IMR-90 (cell line): ENCODE measurements around the gene RHOG. TPM values are rescaled to one million over a fixed set of nuclear protein-coding genes. Genes with fewer than 3 reads are reported as not detected.

Source experiments
- ATAC-seq: fragments of 200-7000 bp; cut with Tn5 transposase; 2 replicates; pipeline ENCODE4 v1.9.1; 2020; ENCODE audit warnings: low read depth, mild to moderate bottlenecking, moderate library complexity
- BruUV-seq: library from RNA; stranded (reverse); fragments of 400-500 nt; replicated peaks from 2 replicates; lab custom pipeline; 2021; lab: Mats Ljungman, UMichigan
- CTCF ChIA-PET: fragments of 300-600 bp; formaldehyde crosslinking; extraction: SDS; loops from one replicate; lab custom pipeline; 2021; ENCODE audit warnings: antibody characterized with exemption; lab: Yijun Ruan, JAX
- POLR2A ChIA-PET: fragments of 300-600 bp; sonication (Branson Sonifier 250); formaldehyde crosslinking; loops from one replicate; lab custom pipeline; 2022; ENCODE audit warnings: antibody characterized with exemption; ENCODE audit not compliant: unreplicated experiment; lab: Charles Lee
- DNase-seq: peaks from one replicate; pipeline ENCODE4 v3.0.0; 2013
- H2AFZ ChIP-seq: replicated peaks from 2 replicates; pipeline ENCODE3; 2013; ENCODE audit warnings: low read length, mild to moderate bottlenecking; ENCODE audit not compliant: poor library complexity
- H2AK5ac ChIP-seq: 2 replicates; pipeline ENCODE4 v1.6.1; 2013; ENCODE audit warnings: low read depth, low read length, inconsistent platforms
- H2AK9ac ChIP-seq: replicated peaks from 2 replicates; pipeline ENCODE3; 2013; ENCODE audit warnings: mild to moderate bottlenecking, low read depth, low read length, moderate library complexity; ENCODE audit not compliant: poor library complexity
- H2BK120ac ChIP-seq: 2 replicates; pipeline ENCODE4 v1.6.1; 2013; ENCODE audit warnings: low read depth, low read length, inconsistent platforms
- H2BK15ac ChIP-seq: 3 replicates; pipeline ENCODE4 v1.6.1; 2013; ENCODE audit warnings: low read depth, low read length, inconsistent platforms
- H2BK20ac ChIP-seq: 2 replicates; pipeline ENCODE4 v1.6.1; 2013; ENCODE audit warnings: low read depth, mild to moderate bottlenecking, inconsistent platforms, low read length, moderate library complexity
- H2BK5ac ChIP-seq: 2 replicates; pipeline ENCODE4 v1.6.1; 2013; ENCODE audit warnings: mild to moderate bottlenecking, low read depth, low read length, inconsistent platforms; ENCODE audit not compliant: poor library complexity, severe bottlenecking
- H3K14ac ChIP-seq: replicated peaks from 2 replicates; pipeline ENCODE4 v1.6.1; 2013; ENCODE audit warnings: low read depth, low read length, inconsistent platforms
- H3K18ac ChIP-seq: 2 replicates; pipeline ENCODE4 v1.6.1; 2013; ENCODE audit warnings: low read depth, low read length, control low read depth
- H3K23ac ChIP-seq: 2 replicates; pipeline ENCODE4 v1.6.1; 2013; ENCODE audit warnings: low read depth, low read length, inconsistent platforms
- H3K27ac ChIP-seq: 2 replicates; pipeline ENCODE4 v1.5.1; 2013; ENCODE audit warnings: mild to moderate bottlenecking, control low read depth, low read length; ENCODE audit not compliant: insufficient read depth
- H3K27me3 ChIP-seq: 2 replicates; pipeline ENCODE4 v1.6.1; 2013; ENCODE audit warnings: low read length; ENCODE audit not compliant: control insufficient read depth, insufficient read depth
- H3K36me3 ChIP-seq: 2 replicates; pipeline ENCODE4 v1.6.1; 2013; ENCODE audit warnings: low read length, mixed read lengths; ENCODE audit not compliant: control insufficient read depth, insufficient read depth
- H3K4ac ChIP-seq: 2 replicates; pipeline ENCODE4 v1.6.1; 2013; ENCODE audit warnings: low read depth, low read length, inconsistent platforms
- H3K4me1 ChIP-seq: 2 replicates; pipeline ENCODE4 v1.6.1; 2013; ENCODE audit warnings: low read length, mixed read lengths; ENCODE audit not compliant: control insufficient read depth, insufficient read depth
- H3K4me2 ChIP-seq: 2 replicates; pipeline ENCODE4 v1.6.1; 2013; ENCODE audit warnings: low read depth, mild to moderate bottlenecking, control low read depth, low read length, moderate library complexity
- H3K4me3 ChIP-seq: 2 replicates; pipeline ENCODE4 v1.5.1; 2013; ENCODE audit warnings: low read depth, mild to moderate bottlenecking, control low read depth, low read length, moderate library complexity; ENCODE audit not compliant: insufficient read depth
- H3K56ac ChIP-seq: 2 replicates; pipeline ENCODE4 v1.6.1; 2013; ENCODE audit warnings: low read length, inconsistent platforms; ENCODE audit not compliant: insufficient read depth; ENCODE audit errors: extremely low read depth
- H3K79me1 ChIP-seq, 2 experiments: 2 replicates each; pipeline ENCODE4 v1.6.1; 2013; ENCODE audit warnings: low read length in 2 of 2, inconsistent platforms in 1 of 2, low read depth in 1 of 2
- H3K9ac ChIP-seq: 2 replicates; pipeline ENCODE4 v1.6.1; 2013; ENCODE audit warnings: low read depth, low read length, control low read depth
- H3K9me1 ChIP-seq: 2 replicates; pipeline ENCODE4 v1.6.1; 2013; ENCODE audit warnings: low read length, inconsistent platforms; ENCODE audit not compliant: insufficient read depth
- H3K9me3 ChIP-seq: 2 replicates; pipeline ENCODE4 v1.6.1; 2013; ENCODE audit warnings: low read length; ENCODE audit not compliant: control insufficient read depth, insufficient read depth
- H4K20me1 ChIP-seq: 2 replicates; pipeline ENCODE4 v1.6.1; 2013; ENCODE audit warnings: low read length, inconsistent platforms; ENCODE audit not compliant: insufficient read depth
- H4K5ac ChIP-seq: 2 replicates; pipeline ENCODE4 v1.6.1; 2013; ENCODE audit warnings: mild to moderate bottlenecking, low read depth, low read length, control low read depth
- H4K8ac ChIP-seq, 2 experiments: 2 replicates each; pipeline ENCODE4 v1.6.1; 2013; ENCODE audit warnings: low read depth in 2 of 2, low read length in 2 of 2, control low read depth in 1 of 2, inconsistent platforms in 1 of 2
- H4K91ac ChIP-seq: 2 replicates; pipeline ENCODE4 v1.6.1; 2013; ENCODE audit warnings: low read depth, low read length, inconsistent platforms; ENCODE audit not compliant: insufficient read depth
- BHLHE40 ChIP-seq: fragments of 150-350 bp; IDR thresholded peaks from 2 replicates; pipeline ENCODE4 v1.6.1; 2016; ENCODE audit warnings: mild to moderate bottlenecking, low read depth, low read length
- CEBPB ChIP-seq: IDR thresholded peaks from 2 replicates; pipeline ENCODE4 v1.6.1; 2012; ENCODE audit warnings: low read depth, low read length, improper control_type of control experiment
- CHD1 ChIP-seq: IDR thresholded peaks from 2 replicates; pipeline ENCODE4 v1.6.1; 2012; ENCODE audit warnings: low read depth, low read length, improper control_type of control experiment
- FOS ChIP-seq: fragments of 150-350 bp; IDR thresholded peaks from 2 replicates; pipeline ENCODE4 v1.6.1; 2016; ENCODE audit warnings: low read depth, low read length
- MAFK ChIP-seq: IDR thresholded peaks from 2 replicates; pipeline ENCODE4 v1.6.1; 2012; ENCODE audit warnings: low read depth, low read length, improper control_type of control experiment
- MAZ ChIP-seq: IDR thresholded peaks from 2 replicates; pipeline ENCODE4 v1.6.1; 2012; ENCODE audit warnings: low read depth, mild to moderate bottlenecking, low read length, improper control_type of control experiment, moderate library complexity, borderline replicate concordance
- MXI1 ChIP-seq: IDR thresholded peaks from 2 replicates; pipeline ENCODE4 v1.6.1; 2012; ENCODE audit warnings: low read depth, mild to moderate bottlenecking, low read length, moderate library complexity, borderline replicate concordance
- NFE2L2 ChIP-seq: fragments of 150-350 bp; IDR thresholded peaks from 2 replicates; pipeline ENCODE4 v1.6.1; 2016; ENCODE audit warnings: low read depth, mild to moderate bottlenecking, low read length
- POLR2A ChIP-seq: IDR thresholded peaks from 2 replicates; pipeline ENCODE4 v1.6.1; 2012; ENCODE audit warnings: mild to moderate bottlenecking, low read depth, low read length
- RAD21 ChIP-seq: IDR thresholded peaks from 2 replicates; pipeline ENCODE4 v1.6.1; 2012; ENCODE audit warnings: low read length, improper control_type of control experiment
- RCOR1 ChIP-seq: IDR thresholded peaks from 2 replicates; pipeline ENCODE4 v1.6.1; 2012; ENCODE audit warnings: mild to moderate bottlenecking, low read length, improper control_type of control experiment; ENCODE audit not compliant: insufficient replicate concordance
- RFX5 ChIP-seq: IDR thresholded peaks from 2 replicates; pipeline ENCODE4 v1.8.0; 2012; ENCODE audit warnings: low read depth, mild to moderate bottlenecking, low read length, moderate library complexity
- SMC3 ChIP-seq: fragments of 150-350 bp; IDR thresholded peaks from 2 replicates; pipeline ENCODE4 v1.6.1; 2016; ENCODE audit warnings: low read depth, mild to moderate bottlenecking, antibody characterized with exemption, low read length, moderate library complexity
- USF2 ChIP-seq: fragments of 150-350 bp; IDR thresholded peaks from 2 replicates; pipeline ENCODE4 v1.6.1; 2017; ENCODE audit warnings: mild to moderate bottlenecking, antibody characterized with exemption, low read length, low read depth
- WGBS, 2 experiments: methylation state at CpG; one replicate each; pipeline versions ENCODE4 v1.1.5 to v1.1.7; 2013; ENCODE audit warnings: missing lambda C conversion rate in 2 of 2; ENCODE audit not compliant: insufficient read length in 1 of 2; ENCODE audit errors: extremely low coverage in 2 of 2; 5-methylcytosine and 5-hydroxymethylcytosine counted together
- dilution Hi-C: fragments of 300-500 bp; cut with HindIII; formaldehyde crosslinking; loops from one replicate; pipeline ENCODE4 v1.14.3; 2018; ENCODE audit warnings: low sequenced_read_pairs; ENCODE audit not compliant: unreplicated experiment
- in situ Hi-C: fragments of 300-500 bp; cut with MboI; formaldehyde crosslinking; loops from 3 replicates; pipeline ENCODE4 v1.14.3; 2019; ENCODE audit warnings: low sequenced_read_pairs, inconsistent platforms, mixed read lengths
- intact Hi-C: fragments of 100-400 bp; cut with micrococcal nuclease; formaldehyde crosslinking; loops from 2 replicates; pipeline ENCODE4 v1.10.0; 2022
- polyA plus RNA-seq, 3 experiments: library from polyadenylated mRNA; depleted of rRNA; stranded (reverse); fragments of >200 nt; gene quantifications; 2 replicates each; pipeline ENCODE4 v1.2.3, GENCODE V29; 2012; ENCODE audit warnings: low replicate concordance in 1 of 3
- total RNA-seq: library from RNA; depleted of rRNA; stranded (reverse); fragments of >200 nt; gene quantifications from 2 replicates; pipeline ENCODE4 v1.2.3, GENCODE V29; 2012

RHOG gene
- total and polyA plus RNA-seq, 2 of the 4 experiments (the other 2 are of a cell fraction): 16.3 to 114 TPM

- H2AK9ac ChIP-seq: no peak overlapping the region
- H3K79me1 ChIP-seq: peaks cover 43 to 67% of the 10 kb centered on the region in 2 experiments
- TF ChIP-seq NFE2L2 (no peak), MAFK (no peak), POLR2A (no peak), CHD1 (no peak), USF2 (no peak), MXI1 (no peak), CEBPB (no peak), FOS (no peak), SMC3 (no peak), MAZ (no peak), RFX5 (no peak), RAD21 (no peak), RCOR1 (no peak), BHLHE40 (no peak)
- 0 out of 2 replicates have a peak, but pooled peaks cover 2% of the 10 kb centered on the region for H3K36me3 ChIP-seq
- WGBS, 2 experiments: no CpG with 5 or more reads among the region's 2 CpGs
- H3K27me3 ChIP-seq: no peaks in the 10 kb centered on the region
- no peak overlapping the region for H2BK120ac ChIP-seq
- H2BK20ac ChIP-seq: no peak overlapping the region
- H3K4me2 ChIP-seq: no peak overlapping the region
- H4K5ac ChIP-seq: no peak overlapping the region
- no peak overlapping the region for H2AK5ac ChIP-seq
- CTCF ChIA-PET: no interaction called here
- BruUV-seq: no TSS peak
- 0 out of 2 replicates have a peak overlapping the region, but pooled peaks have one; percentile 46 for H3K23ac ChIP-seq
- DNase-seq (no peak), ATAC-seq (no peak)
- no peak overlapping the region for H3K56ac ChIP-seq
- H3K4ac ChIP-seq: no peak overlapping the region
- H2AFZ ChIP-seq: no peak overlapping the region
- no peak overlapping the region for H4K91ac ChIP-seq
- POLR2A ChIA-PET: no interaction called here
- no peak overlapping the region for H2BK5ac ChIP-seq
- H3K9ac ChIP-seq: no peak overlapping the region
- peaks cover 66% of the 10 kb centered on the region for H4K20me1 ChIP-seq
- H3K9me1 ChIP-seq: peaks cover 43% of the 10 kb centered on the region
- H2BK15ac ChIP-seq: no peak overlapping the region
- H3K4me3 ChIP-seq: no peak overlapping the region
- H3K9me3 ChIP-seq: no peaks in the 10 kb centered on the region
- no peak overlapping the region for H4K8ac ChIP-seq
- H3K27ac ChIP-seq: no peak overlapping the region
- in situ Hi-C loops: no loop called here
- no peak overlapping the region for H3K14ac ChIP-seq
- peaks cover 22% of the 10 kb centered on the region for H3K4me1 ChIP-seq
- intact Hi-C loops: no loop called here
- H3K18ac ChIP-seq: no peak overlapping the region
- dilution Hi-C loops: no loop called here
These were observed 2.3 kb downstream of the RHOG start for GRCh38 chr11:3838504-3838903.
